DMS53 treated with DMSO at 0.1 percent for 48 hours (cell line): Measurements from ENCODE around the gene OAF.
A peak's percentile ranks its signal among the peaks of the same experiment; 100 is the strongest.
"Not testable (repeated sequence)": the region's sequence is repeated elsewhere in the genome, so short reads cannot be mapped to it uniquely, and the experiment has no call there.

Experiments used
- DNase-seq: peaks from one replicate; lab custom pipeline; 2025; ENCODE audit not compliant: unreplicated experiment; lab: John Stamatoyannopoulos, UW

Gene OAF

DNA sequence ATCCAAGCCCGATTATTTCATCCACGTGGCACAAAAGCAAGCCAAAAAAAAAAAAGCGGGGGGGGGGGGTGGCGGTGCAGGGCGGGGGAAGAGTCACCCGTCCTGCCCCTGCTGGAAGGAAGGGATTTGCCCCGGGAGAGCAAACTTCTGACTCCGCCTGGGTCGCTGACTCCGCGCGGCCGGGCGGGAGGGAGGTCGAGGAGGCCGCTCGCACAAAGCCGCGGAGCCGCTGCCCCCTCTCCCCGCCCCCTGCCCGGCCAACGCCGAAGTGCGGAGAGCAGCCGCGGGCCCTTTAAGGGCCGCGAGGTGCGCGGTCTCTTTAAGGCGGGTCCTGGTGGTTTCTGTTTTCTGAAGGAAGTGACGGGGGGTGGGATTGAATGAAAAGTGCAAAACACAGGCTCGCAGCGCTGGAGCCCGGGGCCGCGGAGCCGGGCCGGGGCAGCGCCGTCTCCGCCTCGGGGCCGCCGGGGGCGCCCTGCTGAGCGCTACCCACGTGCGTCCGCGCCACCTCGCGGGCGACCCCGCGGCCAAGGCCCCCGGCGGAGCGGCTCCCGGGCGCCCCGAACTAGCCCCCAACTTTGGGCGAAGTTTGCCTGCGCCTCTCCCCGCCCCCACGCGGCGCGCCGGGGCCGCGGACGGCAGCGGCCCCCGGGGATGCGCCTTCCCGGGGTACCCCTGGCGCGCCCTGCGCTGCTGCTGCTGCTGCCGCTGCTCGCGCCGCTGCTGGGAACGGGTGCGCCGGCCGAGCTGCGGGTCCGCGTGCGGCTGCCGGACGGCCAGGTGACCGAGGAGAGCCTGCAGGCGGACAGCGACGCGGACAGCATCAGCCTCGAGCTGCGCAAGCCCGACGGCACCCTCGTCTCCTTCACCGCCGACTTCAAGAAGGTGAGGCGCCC is at the start of gene OAF:
OAF (plus strand) TSS at position 407 of the 896 bp plus-strand sequence; CDS start at position 655, 248 bp downstream.
- peak; percentile 5 for DNase-seq

DNA sequence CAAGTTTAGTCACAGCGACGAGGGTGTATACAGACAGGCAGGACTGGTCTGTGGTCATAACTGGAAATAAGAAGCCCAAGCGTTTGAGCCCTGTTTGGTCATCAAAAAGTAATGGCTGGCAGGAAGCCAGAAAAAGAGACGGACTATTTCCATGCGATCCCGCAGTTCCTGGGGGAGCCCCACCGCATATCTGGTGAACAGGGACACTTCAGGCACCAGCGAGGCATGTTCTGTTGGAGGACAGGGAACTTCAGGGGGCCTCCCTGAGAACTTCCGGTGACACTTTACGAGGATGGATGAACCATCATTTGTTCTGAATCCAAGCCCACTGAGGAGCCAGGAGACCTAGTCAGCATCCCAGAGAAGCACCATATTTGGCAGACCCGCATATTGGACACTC is 43.2 kb upstream of the OAF start:
- DNase-seq = no peak

DNA sequence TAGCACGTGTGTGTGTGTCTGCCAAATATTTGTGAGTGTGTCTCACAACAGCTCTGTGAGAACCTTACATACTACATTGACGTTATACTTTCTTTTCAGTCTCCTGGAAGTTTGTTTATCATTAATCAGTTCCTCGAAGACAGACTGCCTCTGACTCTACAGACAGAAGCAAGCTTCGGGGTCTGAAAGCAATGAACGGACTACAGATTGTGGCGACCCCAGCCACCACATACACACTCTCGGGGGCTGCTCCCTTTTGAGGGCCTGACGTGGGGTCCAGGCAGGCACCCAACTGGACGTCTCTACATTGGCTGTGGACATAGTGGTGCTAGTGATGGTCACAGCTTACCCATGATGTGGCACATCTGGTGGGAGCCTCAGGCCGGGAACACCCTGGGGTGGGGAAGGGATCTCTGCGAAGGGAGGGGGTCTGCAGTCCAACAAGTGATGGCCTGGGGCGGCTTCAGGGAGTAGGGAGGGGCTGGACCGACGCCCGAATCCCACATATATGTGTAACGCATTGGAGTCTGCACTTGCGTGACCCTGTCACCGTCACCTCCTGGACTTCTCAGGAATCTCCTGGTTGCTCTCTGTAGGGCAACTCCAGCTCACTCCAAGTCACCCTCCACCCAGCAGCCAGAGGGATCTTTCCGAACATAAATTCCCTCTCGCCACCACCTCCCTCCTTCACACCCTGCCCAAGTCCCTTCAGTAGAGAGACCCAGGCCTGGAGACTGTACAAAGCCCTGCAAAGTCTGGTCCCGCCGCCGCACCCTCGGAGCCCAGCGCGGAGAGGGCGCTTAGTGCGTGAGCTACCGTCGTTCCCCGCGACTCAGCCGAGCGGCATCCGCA is 42.5 kb upstream of the OAF start:
- peak; percentile 46 for DNase-seq

DNA sequence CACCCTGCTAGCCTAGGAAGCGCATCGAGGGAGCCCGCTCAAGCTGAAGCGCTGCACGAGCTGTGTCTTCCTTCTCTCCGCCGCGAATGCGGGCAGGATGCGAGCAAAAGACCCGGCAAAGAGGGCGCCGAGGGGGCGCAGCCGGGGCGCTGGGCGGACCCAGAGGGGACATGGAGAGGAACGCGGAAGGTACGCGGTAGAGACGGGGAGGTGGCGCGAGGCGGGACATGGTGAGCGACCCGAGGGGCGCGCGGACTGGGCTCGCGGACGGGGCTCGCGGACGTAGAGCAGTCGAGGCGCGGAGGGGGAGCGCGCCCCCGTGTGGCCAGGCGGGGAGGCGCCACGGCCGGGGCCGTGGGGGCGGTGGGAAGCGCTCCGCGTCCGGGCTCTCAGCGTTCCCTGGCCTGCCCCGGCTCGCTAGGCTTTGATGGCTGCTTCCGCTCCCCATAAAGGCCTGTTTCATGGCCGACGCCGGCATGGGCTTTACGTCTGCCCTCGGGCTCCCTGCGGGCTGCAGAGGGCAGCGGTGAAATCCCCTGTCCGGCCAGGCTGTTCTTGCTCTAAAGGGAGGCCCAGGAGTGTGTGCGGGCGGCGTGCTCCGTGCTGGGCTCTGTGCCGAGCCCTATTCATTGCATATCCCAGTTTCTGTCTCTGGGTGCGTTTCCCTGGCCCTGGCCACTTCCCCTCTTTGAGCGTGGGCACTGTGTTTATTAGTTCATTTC is 41.7 kb upstream of the OAF start:
- peak; percentile 69 for DNase-seq

DNA sequence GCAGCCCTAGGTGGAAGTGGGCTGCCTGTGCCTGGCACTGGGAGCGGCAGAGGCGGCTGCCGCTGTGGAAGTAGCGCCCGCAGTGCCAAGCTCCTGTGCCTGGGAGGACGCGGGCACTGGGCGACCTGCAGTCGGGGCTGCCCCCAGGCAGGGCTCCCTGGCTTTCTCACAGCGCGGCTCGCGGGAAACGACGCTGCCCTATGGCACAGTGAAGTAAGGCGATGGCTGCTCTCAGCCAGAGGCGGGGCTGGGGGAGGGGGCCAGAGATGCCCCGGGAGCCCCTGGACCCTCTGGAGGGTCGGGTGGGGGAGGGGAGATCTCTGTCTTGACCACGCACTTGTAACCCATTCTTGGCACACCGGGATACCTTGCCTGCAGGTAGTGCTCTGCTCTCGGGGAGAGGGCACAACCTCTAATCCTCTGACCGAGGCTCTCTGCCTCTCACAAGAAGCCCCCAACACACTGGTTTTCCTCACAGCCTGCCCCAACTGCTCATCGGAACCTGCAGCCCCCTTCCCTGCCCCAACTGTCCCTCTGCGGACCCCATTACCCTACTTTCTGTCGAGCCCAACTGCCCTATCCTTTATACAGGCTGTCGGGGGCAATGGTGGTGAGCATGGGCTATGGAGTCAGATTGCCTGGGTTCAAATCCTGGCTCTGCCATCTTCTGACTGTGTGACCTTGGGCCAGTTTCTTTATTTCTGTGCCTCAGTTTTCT is 40.7 kb upstream of the OAF start:
- DNase-seq = no peak

DNA sequence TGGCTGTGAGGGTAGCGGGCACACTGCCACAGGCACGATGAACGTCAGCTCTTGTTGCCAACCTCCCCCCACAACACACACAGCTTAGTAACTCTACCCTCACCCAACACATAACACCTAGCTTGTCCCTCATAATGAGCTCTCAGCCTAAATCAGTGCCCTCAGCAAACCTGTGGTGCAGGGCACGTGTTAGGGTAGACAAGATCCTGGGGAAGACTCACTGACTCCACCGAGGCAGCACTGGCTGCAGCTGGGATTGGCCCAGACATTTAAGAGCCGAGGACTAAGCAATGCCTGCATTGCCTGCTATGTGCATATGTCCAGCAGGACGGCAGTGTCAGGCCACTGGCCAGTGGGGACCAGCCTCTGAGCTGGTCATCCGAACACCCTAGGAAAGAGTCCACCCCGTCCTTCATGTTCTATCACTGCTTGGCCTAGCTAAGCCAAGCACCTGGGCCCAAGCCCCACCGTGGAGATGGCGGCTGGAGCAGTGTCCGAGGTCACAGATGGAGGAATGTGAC is 40.0 kb upstream of the OAF start:
- no peak for DNase-seq

DNA sequence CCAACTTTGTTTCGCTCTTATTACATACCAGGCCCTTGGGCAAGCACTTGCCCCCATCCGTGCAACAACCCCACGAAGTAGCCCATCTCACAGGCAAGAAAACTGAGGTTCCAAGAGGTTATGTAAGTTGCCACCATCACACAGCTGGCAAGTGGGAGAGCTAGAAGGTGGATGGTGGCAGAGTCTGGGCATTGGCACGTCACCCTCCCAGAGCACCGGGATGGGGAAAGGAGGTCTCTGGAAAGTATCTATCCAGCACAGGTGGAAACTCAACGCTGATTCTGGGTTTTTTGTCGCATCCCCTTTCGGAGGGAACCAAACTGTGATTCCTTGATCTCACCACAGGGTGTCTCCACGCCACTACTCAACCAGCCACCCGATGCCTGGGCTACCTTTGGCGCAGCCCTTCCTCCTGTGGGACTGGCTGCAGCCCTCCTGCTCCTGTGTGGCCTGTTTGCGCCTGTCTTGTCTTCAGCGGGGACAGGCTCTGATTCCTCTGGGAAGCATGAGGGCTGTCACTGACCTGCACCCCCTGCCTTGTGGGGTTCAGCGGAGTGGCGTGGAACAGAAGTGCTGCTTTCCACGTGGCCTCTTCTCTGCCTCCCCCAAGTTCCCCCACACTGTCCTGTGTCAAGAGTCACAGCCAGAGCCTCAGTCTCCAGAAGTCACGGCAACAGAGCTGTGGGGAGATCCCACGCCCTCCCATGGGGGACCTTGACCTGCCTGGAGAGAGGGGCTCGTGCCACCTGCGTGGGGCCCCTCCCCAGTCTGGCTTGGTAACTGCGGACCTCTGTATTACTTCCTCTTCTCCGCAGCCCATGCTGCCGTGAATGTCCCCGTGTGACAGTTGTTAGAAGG is 38.5 kb upstream of the OAF start:
- DNase-seq = peak; percentile 39

DNA sequence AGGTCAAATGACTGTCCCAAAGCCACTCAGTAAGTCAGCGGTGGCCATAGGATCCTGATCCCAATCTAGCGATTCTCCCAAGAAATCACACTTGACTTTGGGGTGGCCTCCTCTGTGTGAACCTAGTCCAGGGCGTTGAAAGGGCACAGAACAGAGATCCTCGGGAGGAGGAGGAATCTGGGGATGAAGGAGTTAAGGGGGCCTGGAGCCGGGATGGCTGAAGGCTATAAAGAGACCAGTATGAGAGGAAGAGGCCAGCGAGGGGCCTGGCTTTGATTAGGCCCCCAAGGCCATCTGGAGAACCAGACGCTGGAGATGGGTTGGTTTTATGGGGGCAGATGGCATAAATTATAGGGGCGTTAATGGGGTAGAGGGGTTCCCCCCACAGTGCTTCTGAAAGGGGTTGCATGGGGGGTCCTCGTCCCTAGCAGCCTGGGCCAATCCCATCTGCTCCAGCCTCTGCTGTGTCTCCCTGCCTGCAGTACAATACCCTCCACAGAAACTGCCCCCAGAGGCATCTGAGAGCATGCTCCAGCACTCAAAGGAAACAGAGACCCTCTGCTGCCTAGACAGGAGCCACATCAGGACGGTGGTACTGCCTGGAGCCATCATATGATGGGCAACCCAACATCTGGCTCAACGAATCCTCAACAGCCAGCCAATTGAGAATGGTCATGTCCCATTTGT is 37.7 kb upstream of the OAF start:
- DNase-seq = no peak

DNA sequence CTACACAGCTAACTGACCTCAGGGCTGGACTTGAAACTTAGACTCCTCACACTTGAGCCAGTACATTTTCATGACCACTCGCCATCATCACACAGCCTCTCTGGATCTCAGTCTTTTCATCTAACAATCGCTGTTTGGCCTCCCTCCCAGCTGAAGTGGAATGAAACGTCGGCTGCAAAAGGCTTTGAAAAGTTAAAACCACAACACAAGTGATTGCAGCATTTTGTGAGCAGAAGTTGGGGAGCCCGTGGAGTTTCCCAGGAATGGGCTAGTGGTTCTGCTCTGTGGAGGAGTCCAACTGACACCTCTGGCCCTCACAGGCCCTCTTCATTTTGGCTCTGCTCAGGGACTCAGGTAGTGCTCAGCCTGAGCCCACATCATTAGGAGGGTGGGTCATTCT is 37.0 kb upstream of the OAF start:
- no peak for DNase-seq

DNA sequence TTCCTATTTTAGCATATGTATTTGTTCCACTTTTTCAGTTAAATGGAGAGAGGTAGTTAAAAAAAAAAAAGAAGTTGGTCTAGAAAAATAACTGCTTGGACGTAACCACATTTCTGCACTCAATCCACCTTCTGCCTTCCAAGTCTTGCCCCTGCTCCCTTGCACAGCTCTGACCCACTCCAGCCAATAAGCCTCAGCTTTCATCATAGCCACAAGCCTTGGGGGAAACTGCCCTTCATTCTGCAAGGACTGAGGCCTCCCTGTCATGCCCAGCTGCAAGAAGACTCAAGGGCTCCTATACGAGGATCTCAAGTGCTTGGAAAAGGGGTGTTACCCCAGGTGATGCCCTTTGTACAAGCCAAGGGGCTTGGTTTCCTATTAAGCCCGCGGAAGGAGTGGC is 36.0 kb upstream of the OAF start:
- no peak for DNase-seq

DNA sequence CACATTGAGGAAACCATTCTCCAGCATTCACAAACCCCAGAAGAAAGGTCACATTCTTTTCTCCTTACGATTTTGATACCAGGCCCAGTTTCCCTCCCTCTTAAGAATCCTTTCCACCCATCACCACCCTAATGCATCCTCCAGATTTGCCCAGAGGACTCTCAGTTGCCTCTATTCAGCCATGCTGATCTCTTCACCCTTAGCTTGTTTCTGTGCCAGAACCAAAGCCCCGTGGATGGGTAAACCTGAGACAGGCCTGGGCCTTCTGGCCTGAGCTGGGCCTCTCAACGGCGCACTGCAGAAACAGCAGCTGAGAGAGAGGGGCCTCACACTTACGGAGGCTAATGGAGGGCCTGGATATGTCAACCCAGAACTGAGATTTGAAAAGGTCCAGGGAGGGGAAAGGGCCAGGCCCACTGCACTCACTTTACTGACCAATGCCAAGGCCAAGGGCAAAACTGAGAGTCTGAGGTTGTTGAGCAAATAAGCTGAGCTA is 32.2 kb upstream of the OAF start:
- DNase-seq = no peak

DNA sequence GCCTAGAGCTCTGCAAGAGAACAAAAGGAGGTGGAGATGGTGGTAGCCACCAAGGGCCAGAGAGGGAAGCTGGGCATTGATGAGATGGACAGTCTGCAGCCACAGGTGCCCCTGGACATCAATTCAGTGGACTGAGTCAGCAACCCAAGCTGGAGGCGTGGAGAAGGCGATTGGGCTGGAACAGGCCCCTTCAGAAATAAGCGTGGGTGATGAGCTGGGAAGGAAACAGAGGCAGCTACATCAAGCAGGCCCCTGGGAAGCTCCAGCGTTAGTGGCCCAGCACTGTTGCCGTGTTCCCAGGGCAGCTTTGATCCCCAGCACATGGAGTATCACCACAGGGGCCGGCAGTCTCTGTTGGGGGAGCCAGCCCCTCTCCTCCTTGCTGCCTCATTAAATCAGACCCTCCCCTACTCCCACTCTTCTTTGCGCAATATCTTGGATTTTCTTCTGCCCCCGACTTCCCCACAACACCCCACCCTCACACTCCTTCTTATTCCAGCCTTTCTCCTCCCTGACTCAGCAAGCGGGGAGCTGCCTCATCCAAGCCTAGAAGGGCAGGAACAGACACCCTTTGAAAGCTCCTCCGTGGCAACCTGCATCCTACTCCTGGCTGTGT is 31.7 kb upstream of the OAF start:
- no peak for DNase-seq

DNA sequence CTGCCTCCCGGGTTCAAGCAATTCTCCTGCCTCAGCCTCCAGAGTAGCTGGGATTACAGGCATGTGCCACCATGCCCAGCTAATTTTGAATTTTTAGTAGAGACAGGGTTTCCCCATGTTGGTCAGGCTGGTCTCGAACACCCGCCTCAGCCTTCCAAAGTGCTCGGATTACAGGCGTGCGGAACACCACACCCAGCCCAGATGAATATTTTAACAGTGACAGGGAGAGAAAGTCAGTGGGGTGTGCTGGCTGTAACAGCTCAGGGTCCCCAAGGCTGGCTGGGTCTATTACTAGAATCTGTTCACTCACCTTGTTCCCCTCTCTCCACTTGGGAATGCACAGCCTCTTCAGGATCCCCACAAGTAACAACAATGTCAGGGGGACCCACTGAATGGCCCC is 30.8 kb upstream of the OAF start:
- DNase-seq = not testable (repeated sequence)

DNA sequence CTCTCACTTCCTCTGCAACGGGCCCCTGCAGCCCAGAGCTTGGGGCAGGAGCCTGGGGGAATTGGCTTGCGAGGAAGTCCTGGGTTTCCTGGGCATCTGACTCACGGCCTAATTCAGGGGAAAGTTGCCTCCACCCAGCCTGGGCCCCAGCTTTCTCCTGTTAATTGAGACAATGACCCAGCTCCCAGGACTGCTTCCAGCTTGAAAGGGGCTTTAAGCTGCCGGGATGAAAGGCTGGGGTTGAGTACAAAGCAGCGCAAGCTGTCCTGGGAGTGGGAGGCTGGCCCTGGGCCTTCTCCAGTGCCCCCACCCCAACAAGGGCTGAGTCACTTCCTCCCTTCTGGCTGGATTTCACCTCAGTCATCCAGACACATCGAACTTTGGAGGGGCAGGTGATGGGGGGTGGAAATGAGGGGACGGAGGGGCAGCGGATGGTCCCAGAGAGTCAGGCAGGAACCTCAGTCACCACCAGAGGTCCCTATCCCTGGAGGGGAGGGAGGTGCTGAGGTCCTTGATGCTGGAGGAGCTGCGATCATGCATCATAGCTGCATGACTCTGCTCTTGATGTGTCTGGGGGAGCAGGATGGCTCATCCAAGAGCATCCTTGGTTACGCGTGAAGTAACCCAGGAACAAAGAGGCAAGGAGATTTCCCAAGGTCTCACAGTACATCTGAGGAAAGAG is 30.1 kb upstream of the OAF start:
- no peak for DNase-seq

DNA sequence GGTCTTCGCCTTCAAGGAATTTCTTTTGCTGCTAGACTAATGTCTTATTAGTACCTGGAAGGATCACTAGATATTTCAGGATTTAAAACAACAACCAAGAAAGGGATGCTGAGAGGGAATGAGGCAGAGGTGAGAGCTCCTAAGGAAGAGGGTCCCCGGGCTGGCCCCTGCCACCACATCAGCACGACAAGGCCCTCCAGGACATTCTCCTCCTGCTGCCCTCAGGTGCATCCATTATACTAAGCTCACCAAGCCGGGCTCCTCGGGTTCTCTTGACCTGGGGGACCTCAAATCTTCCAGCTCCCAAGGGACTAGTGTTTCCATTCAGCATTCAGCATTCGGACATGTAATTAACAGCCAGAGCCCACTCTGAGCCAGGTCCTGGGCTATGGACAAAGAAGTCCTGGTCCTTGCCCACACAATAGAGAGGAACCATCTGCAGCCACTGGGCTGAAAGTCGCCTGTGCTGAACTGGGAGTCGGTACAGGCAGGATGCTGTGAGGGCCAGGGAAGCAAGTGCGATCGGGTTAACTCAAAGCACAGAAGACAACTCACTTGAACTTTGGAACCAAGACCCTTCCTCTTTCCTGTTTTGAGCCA is 29.4 kb upstream of the OAF start:
- DNase-seq = no peak

DNA sequence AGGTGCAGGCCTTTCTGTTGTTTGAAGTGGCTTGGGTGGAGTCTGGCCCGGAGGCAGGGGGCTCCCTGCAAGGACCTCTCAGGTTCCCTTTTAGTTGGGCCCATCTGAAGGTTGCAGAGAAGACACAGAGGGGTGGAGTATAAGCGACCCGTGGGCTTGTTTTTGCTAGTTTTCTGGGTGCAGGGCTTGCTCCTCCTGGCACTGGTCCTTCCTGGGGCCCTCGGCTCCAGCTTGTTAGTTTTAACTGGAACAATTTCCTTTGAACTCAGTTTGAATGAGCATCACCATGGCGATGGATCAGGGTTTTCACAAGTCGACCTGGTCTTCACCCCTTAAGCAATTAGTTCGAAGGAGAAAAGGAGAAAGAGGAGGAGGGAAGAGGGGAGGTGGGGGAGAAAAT is 28.5 kb upstream of the OAF start:
- DNase-seq = no peak

DNA sequence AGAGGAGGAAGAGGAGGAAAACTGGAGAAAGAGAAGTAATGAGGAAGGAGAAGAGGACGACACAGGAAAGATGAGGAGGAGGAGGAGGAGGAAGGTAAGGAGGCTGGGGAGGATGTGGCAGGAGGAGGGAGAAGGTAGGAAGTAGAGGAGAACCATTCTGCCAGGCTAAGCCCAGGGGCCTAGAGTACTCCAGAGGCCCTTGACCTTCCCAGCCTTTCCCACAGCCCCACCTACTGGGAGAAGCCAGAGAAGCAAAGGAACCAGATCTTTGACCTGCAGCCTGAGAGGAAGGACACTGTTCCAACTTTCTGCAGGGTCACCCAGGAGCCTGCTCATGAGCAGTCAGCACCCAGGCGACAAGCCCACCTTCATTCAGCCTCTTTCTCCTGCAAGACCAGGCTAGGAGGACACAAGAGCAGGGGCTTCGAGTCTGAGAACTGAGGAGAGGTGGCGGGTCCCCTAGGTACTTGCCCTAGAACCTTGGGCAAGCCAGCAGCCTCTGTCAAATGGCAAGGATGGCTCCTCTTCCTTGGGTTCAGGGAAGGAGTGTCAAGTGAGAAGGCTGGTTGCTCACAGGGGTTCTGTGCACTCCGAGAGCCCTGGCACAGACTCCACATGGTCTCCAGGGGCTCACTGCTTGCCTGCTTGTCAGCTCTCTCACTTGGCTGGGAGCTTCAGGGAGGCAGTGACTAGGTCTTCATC is 27.9 kb upstream of the OAF start:
- peak; percentile 40 for DNase-seq
